ENCODE measurements around the gene LINGO4.

- TF ChIP-seq POLR2A (IDR thresholded peaks at IDR 0.05; ENCODE audit: low read length): no peak
- TF ChIP-seq GATA1 (IDR thresholded peaks at IDR 0.05; ENCODE audit: low read depth, low read length): no peak
Measured at GRCh38 chr1:151775894-151776664, 29.1 kb downstream of the LINGO4 start.

Measured in erythroblast (primary cell).